GM04503 (cell line): Measurements from ENCODE around the gene SPSB2.

Source experiments
- DNase-seq: peaks from one replicate; pipeline ENCODE4 v3.0.0-alpha.2; 2012; ENCODE audit warnings: low read depth

Gene SPSB2

GRCh38 chr12:6851921-6852650, 21.0 kb downstream of the SPSB2 start, which contains the start of gene USP5:
TSS of gene USP5 (plus strand) at chr12:6852150. CDS start at chr12:6852180, 30 bp downstream.
- peak; percentile 98 for DNase-seq

- DNase-seq, result peak; percentile 92
These were observed 21.8 kb downstream of the SPSB2 start, which contains the start of gene CDCA3 for GRCh38 chr12:6851153-6851920. TSS of gene CDCA3 (minus strand) at chr12:6851286. CDS start at chr12:6850952, 334 bp downstream.

GRCh38 chr12:6850796-6851152, 22.3 kb downstream of the SPSB2 start:
- DNase-seq, result no peak

- DNase-seq, result no peak
These were observed 23.0 kb downstream of the SPSB2 start for GRCh38 chr12:6849976-6850560.

- DNase-seq, result no peak
These were observed 23.7 kb downstream of the SPSB2 start for GRCh38 chr12:6849427-6849826.

- no peak for DNase-seq
These were observed 25.4 kb downstream of the SPSB2 start for GRCh38 chr12:6847676-6848075.

- no peak for DNase-seq
These were observed 26.7 kb downstream of the SPSB2 start for GRCh38 chr12:6846316-6846869.

- DNase-seq, result no peak
These were observed 27.7 kb downstream of the SPSB2 start for GRCh38 chr12:6845395-6845794.

GRCh38 chr12:6843118-6843902, 29.8 kb downstream of the SPSB2 start:
- DNase-seq, result no peak

GRCh38 chr12:6842075-6842474, 31.0 kb downstream of the SPSB2 start:
- DNase-seq, result no peak

- no peak for DNase-seq
These were observed 32.2 kb downstream of the SPSB2 start, which contains the start of gene GNB3 for GRCh38 chr12:6840761-6841515. TSS of gene GNB3 (plus strand) at chr12:6840925. CDS start at chr12:6841288, 363 bp downstream.

- no peak for DNase-seq
These were observed 32.8 kb downstream of the SPSB2 start for GRCh38 chr12:6840330-6840729.

GRCh38 chr12:6839482-6840201, 33.5 kb downstream of the SPSB2 start:
- DNase-seq, result no peak

GRCh38 chr12:6838854-6839253, 34.2 kb downstream of the SPSB2 start:
- no peak for DNase-seq

- DNase-seq, result no peak
These were observed 35.6 kb downstream of the SPSB2 start for GRCh38 chr12:6837370-6838060.

GRCh38 chr12:6836851-6837250, 36.3 kb downstream of the SPSB2 start:
- DNase-seq, result no peak

- DNase-seq, result no peak
These were observed 38.2 kb downstream of the SPSB2 start for GRCh38 chr12:6834873-6835272.

- DNase-seq, result no peak
These were observed 38.8 kb downstream of the SPSB2 start for GRCh38 chr12:6834254-6834653.

- no peak for DNase-seq
These were observed 39.8 kb downstream of the SPSB2 start for GRCh38 chr12:6833189-6833890.
